ENCODE results near the gene MCOLN2.
"Not testable (repeated sequence)": the region's sequence is repeated elsewhere in the genome, so short reads cannot be mapped to it uniquely, and the experiment has no call there.

The MCOLN2 gene

GRCh38 chr1:84902727-84903126 is 94.2 kb downstream of the MCOLN2 start:
- DNase-seq (ENCODE audit: low read depth in 2 of 2, low spot score in 1 of 2), result not testable (repeated sequence)

- DNase-seq (ENCODE audit: low read depth in 2 of 2, low spot score in 1 of 2), result no peak
Measured at GRCh38 chr1:84899969-84900368, 96.9 kb downstream of the MCOLN2 start.

- DNase-seq (ENCODE audit: low read depth in 2 of 2, low spot score in 1 of 2), result no peak
Measured at GRCh38 chr1:84896279-84896678, 100.6 kb downstream of the MCOLN2 start.

DNA sequence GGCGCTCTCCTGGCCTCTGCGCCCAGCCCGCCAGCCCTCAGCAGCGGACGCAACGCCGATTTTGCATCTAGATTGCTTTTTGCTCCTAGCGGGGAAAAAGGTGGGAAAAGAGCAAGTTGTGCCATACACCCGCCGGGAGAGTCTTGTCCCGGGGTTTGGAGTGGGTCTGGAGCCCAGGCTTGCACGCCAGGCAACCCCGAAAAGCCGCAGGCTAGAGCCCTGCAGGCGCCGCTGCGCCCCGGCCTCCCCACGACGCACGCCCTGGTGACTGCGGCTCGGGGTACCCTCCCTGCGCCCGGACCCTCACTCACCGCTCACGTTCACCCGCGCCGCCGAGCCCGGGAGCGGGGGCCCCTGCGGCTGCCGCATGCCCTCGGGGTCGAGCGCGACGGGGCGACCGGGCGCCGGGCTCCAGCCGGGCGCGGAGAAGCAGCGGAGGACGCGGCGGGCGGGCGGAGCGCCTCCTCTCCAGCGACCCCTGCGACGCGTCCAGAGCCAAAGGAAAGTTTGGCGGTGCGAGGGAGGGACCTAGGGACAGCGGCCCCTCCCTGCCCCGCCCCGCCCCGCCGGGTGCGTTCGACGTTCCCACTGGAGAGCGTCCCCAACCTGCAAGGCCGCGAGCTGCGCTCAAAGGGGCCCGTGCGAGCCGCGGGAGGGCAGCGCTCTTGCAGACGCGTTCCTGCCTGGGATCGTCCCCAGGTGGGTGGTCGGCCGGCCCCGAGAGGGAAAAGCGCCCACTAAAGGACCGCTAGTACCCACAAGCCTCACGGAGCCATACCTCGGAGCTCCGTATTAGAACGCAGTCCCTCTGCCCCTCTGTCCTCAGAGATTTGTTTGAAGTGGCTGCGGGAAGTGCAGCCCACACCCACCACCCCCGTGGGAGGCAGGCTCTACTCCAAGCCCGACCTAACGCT is 104.0 kb downstream of the MCOLN2 start, which contains the start of gene LPAR3:
TSS of gene LPAR3 (minus strand) at position 502 of the 914 bp plus-strand sequence. CDS start 27,086 bp downstream, outside the sequence.
- no peak for DNase-seq (ENCODE audit: low read depth in 2 of 2, low spot score in 1 of 2)

GRCh38 chr1:84890566-84890965 is 106.3 kb downstream of the MCOLN2 start:
- DNase-seq (ENCODE audit: low read depth in 2 of 2, low spot score in 1 of 2), result no peak

- no peak for DNase-seq (ENCODE audit: low read depth in 2 of 2, low spot score in 1 of 2)
Measured at GRCh38 chr1:84889437-84889836, 107.5 kb downstream of the MCOLN2 start.

- DNase-seq (ENCODE audit: low read depth in 2 of 2, low spot score in 1 of 2), result no peak
Measured at GRCh38 chr1:84888753-84889152, 108.2 kb downstream of the MCOLN2 start.

GRCh38 chr1:84887261-84887934 is 109.5 kb downstream of the MCOLN2 start:
- DNase-seq (ENCODE audit: low read depth in 2 of 2, low spot score in 1 of 2), result no peak

DNA sequence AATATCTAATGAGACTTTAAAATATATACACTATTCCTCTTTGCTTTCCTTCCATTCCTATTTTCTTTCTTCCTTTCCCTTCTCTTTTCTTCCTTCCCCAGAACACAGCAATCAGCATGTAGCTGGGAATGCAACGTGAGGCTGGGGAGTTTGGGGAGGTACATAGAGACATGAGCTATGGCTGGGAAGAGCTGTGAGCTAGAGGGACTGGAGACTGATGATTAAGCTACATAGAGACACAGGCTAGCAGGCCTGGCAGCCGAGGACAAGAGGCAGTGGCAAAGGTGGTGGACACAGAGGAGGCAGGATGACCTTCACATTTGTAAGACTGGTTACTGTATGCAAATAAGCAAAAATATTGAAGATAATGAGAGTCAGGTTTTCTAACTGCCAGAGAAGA is 111.4 kb downstream of the MCOLN2 start:
- no peak for DNase-seq (ENCODE audit: low read depth in 2 of 2, low spot score in 1 of 2)

- DNase-seq (ENCODE audit: low read depth in 2 of 2, low spot score in 1 of 2), result no peak
Measured at GRCh38 chr1:84884671-84885389, 112.1 kb downstream of the MCOLN2 start.

DNA sequence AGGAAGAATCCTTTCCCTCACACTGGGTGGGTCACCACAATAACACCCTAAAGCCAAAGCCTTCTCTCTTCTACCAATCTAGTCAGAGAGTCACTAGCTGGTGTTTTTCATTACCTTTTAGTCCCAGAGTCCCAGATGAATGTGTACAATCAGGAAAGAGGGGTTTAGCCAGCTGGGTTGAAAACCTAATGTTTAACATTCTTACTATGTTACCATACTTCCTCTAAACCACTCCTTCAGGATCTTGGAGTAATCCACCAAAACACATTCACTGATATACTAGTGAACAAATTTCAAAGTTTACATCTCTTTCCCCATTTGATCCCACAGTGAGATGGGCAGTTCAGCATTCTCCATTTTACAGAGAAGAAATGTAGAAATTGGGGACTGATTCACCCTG is 113.6 kb downstream of the MCOLN2 start:
- DNase-seq (ENCODE audit: low read depth in 2 of 2, low spot score in 1 of 2), result no peak

DNA sequence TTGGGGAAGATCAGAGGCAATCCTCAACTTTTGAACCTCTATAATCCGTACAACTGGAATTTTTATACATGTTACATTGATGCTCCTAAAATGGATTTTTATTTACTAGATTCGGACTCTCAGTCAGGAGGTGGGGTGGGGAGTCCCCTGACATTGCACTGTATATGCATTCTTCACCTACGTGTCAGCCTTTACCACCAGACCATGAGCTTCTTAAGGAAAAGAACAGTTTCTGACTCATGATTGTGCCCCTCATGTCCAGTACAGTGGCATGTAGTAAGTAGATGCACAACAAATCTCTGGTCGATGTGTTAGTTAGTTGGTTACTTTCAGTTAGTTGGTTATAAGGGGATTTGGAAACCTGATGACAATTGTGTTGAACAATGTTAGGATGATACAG is 119.3 kb downstream of the MCOLN2 start:
- DNase-seq (ENCODE audit: low read depth in 2 of 2, low spot score in 1 of 2), result no peak

DNA sequence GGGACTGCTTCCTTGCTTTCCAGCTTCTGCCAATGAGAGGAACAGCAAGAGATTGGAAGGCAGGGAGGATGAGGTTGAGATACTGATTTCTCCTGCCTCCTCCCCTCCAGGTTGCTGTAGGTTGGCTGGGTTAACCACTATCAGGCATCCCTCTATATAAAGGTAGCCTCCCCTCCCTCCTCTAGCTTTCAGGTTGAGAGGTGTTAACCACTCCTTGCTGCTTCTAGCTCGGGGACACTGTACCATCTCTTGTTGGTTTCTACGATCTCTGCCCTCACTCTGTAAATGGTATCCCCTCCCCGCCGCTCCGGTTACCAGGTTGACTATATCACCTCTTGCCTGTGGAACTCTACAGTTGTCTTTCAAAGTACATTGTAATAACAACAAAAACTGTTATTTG is 120.6 kb downstream of the MCOLN2 start:
- DNase-seq (ENCODE audit: low read depth in 2 of 2, low spot score in 1 of 2), result no peak
